ENCODE data around the gene NLGN1. TPM values are rescaled to one million over a fixed set of nuclear protein-coding genes. Genes with fewer than 3 reads are reported as not detected.

NLGN1 gene
- total and polyA plus RNA-seq, 2 of the 13 experiments (the other 11 are each of a cell fraction or from before 2014, with no cell fraction given) = not detected

DNA sequence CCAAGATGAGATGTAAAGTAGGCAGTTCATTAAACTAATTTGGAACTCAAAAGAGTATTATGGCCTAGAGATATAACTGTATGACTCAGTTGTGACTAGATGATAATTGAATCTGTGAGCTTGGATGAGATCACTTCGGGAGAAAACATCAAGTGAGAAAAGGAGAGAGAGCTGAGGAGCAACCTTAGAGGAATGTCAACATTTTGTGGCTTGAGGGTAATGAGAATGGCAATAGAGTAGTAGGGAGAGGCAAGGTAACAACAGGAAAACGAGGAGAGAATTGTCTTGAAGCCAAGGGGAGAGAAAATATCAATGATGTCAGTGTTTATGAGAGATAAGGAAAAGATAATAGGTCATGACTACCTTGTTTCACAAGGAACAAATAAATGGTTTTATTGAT, 580.2 kb downstream of the NLGN1 start:
- no peak overlapping the region for H3K4me3 ChIP-seq (replicated peaks in 1 of 3; ENCODE audit: insufficient read depth in 1 of 3, low read depth in 2 of 3, low read length in 3 of 3)
- in situ Hi-C loops (cut with HindIII; ENCODE audit: extremely low pct_ligation_motif_present, low pct_unique_long_range_greater_than_20kb) (no loop called here), intact Hi-C loops (cut with micrococcal nuclease; ENCODE audit: unreplicated experiment) (no loop called here)
- H3K27me3 ChIP-seq (ENCODE audit: control insufficient read depth in 1 of 2, insufficient read depth in 2 of 2, low read length in 2 of 2) = no peaks in the 10 kb centered on the region
- H3K79me2 ChIP-seq (ENCODE audit: insufficient read depth, low read length) = no peaks in the 10 kb centered on the region
- H3K36me3 ChIP-seq (replicated peaks in 1 of 2; ENCODE audit: control insufficient read depth in 1 of 2, insufficient read depth in 2 of 2, low read length in 2 of 2) = no peaks in the 10 kb centered on the region
- ATAC-seq (no peak), DNase-seq (ENCODE audit: low spot score) (no peak), FAIRE-seq (no peak)
- TF ChIP-seq, protein P1, sequence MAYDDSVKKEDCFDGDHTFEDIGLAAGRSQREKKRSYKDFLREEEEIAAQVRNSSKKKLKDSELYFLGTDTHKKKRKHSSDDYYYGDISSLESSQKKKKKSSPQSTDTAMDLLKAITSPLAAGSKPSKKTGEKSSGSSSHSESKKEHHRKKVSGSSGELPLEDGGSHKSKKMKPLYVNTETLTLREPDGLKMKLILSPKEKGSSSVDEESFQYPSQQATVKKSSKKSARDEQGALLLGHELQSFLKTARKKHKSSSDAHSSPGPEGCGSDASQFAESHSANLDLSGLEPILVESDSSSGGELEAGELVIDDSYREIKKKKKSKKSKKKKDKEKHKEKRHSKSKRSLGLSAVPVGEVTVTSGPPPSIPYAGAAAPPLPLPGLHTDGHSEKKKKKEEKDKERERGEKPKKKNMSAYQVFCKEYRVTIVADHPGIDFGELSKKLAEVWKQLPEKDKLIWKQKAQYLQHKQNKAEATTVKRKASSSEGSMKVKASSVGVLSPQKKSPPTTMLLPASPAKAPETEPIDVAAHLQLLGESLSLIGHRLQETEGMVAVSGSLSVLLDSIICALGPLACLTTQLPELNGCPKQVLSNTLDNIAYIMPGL (CRISPR knock-in tag; IDR thresholded peaks at IDR 0.05; ENCODE audit: borderline replicate concordance in 1 of 2, low read depth in 1 of 2) = no peak
- no peak for TF ChIP-seq AHR (CRISPR knock-in tag; IDR thresholded peaks at IDR 0.05)
- TF ChIP-seq, protein P2, sequence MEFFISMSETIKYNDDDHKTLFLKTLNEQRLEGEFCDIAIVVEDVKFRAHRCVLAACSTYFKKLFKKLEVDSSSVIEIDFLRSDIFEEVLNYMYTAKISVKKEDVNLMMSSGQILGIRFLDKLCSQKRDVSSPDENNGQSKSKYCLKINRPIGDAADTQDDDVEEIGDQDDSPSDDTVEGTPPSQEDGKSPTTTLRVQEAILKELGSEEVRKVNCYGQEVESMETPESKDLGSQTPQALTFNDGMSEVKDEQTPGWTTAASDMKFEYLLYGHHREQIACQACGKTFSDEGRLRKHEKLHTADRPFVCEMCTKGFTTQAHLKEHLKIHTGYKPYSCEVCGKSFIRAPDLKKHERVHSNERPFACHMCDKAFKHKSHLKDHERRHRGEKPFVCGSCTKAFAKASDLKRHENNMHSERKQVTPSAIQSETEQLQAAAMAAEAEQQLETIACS (CRISPR knock-in tag; IDR thresholded peaks at IDR 0.05) = no peak
- no peak for TF ChIP-seq HMGA1 (CRISPR knock-in tag; conservative IDR thresholded peaks at IDR 0.05)
- TF ChIP-seq HHEX (CRISPR knock-in tag; IDR thresholded peaks at IDR 0.05) = no peak
- no peak for TF ChIP-seq ZNF780A (CRISPR knock-in tag; IDR thresholded peaks at IDR 0.05)
- TF ChIP-seq, protein P3, sequence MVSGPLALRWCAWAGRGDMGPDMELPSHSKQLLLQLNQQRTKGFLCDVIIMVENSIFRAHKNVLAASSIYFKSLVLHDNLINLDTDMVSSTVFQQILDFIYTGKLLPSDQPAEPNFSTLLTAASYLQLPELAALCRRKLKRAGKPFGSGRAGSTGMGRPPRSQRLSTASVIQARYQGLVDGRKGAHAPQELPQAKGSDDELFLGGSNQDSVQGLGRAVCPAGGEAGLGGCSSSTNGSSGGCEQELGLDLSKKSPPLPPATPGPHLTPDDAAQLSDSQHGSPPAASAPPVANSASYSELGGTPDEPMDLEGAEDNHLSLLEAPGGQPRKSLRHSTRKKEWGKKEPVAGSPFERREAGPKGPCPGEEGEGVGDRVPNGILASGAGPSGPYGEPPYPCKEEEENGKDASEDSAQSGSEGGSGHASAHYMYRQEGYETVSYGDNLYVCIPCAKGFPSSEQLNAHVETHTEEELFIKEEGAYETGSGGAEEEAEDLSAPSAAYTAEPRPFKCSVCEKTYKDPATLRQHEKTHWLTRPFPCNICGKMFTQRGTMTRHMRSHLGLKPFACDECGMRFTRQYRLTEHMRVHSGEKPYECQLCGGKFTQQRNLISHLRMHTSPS (CRISPR knock-in tag; IDR thresholded peaks at IDR 0.05; ENCODE audit: low read depth) = no peak
- TF ChIP-seq, protein P4, sequence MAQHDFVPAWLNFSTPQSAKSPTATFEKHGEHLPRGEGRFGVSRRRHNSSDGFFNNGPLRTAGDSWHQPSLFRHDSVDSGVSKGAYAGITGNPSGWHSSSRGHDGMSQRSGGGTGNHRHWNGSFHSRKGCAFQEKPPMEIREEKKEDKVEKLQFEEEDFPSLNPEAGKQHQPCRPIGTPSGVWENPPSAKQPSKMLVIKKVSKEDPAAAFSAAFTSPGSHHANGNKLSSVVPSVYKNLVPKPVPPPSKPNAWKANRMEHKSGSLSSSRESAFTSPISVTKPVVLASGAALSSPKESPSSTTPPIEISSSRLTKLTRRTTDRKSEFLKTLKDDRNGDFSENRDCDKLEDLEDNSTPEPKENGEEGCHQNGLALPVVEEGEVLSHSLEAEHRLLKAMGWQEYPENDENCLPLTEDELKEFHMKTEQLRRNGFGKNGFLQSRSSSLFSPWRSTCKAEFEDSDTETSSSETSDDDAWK (CRISPR knock-in tag; IDR thresholded peaks at IDR 0.05) = no peak
- TF ChIP-seq ZNF138 (CRISPR knock-in tag; IDR thresholded peaks at IDR 0.05; ENCODE audit: low read depth) = no peak
- no peak for TF ChIP-seq HNF4A (CRISPR knock-in tag; IDR thresholded peaks at IDR 0.05)
- no peak for TF ChIP-seq MYNN (CRISPR knock-in tag; IDR thresholded peaks at IDR 0.05; ENCODE audit: low read depth)
- WGBS (ENCODE audit: low lambda C conversion rate) = 1% methylated on average over 2 of the region's 2 CpGs
- no peak overlapping the region for H3K4me2 ChIP-seq (ENCODE audit: low read depth, low read length)
- ChIA-PET POLR2A (no interaction called here), CTCF (ENCODE audit: low intra/inter-chr PET ratio, low total read pairs) (no interaction called here)
- H3K4me1 ChIP-seq (ENCODE audit: insufficient read depth, low read length) = no peaks in the 10 kb centered on the region
- no peak overlapping the region for H3K9ac ChIP-seq (ENCODE audit: insufficient read depth, low read depth, low read length)
- H3K27ac ChIP-seq (ENCODE audit: extremely low read length, insufficient read depth, low read length) = no peak overlapping the region
- no peaks in the 10 kb centered on the region for H3K9me3 ChIP-seq (ENCODE audit: low read length)
- no peaks in the 10 kb centered on the region for H4K20me1 ChIP-seq (ENCODE audit: insufficient read depth, low read length)
- no peak overlapping the region for H2AFZ ChIP-seq (ENCODE audit: low read length)
- BruUV-seq (replicated peaks) = no TSS peak
